H1 (cell line): ENCODE results near the gene KLHL30. TPM values are rescaled to one million over a fixed set of nuclear protein-coding genes. Genes with fewer than 3 reads are reported as not detected.

ENCODE experiments used
- CTCF ChIA-PET: fragments of 300-600 bp; sonication (Branson Sonifier 250); formaldehyde crosslinking; loops from one replicate; lab custom pipeline; 2021; ENCODE audit not compliant: partially characterized antibody; lab: Charles Lee
- POLR2A ChIA-PET: fragments of 300-600 bp; sonication (Branson Sonifier 250); formaldehyde crosslinking; loops from one replicate; lab custom pipeline; 2021; ENCODE audit warnings: inconsistent platforms; ENCODE audit not compliant: partially characterized antibody; lab: Charles Lee
- DNase-seq, 2 experiments: peaks; one replicate each; pipeline versions ENCODE4 v3.0.0 to v3.0.0-alpha.2; 2010 to 2022; ENCODE audit warnings: low spot score in 2 of 2, low read depth in 1 of 2, mixed read lengths in 1 of 2
- FAIRE-seq: peaks from 2 replicates; lab custom pipeline; 2011; peaks lifted over from hg19 to GRCh38; lab: Jason Lieb, UNC
- H2AFZ ChIP-seq: 2 replicates; pipeline ENCODE4 v1.8.1; 2012; ENCODE audit warnings: low read length, inconsistent platforms
- H2AK5ac ChIP-seq: 2 replicates; pipeline ENCODE4 v1.6.1; 2013; ENCODE audit warnings: low read depth, low read length
- H2BK120ac ChIP-seq: replicated peaks from 2 replicates; pipeline ENCODE3; 2013; ENCODE audit warnings: low read depth, low read length, inconsistent platforms
- H2BK12ac ChIP-seq: 2 replicates; pipeline ENCODE4 v1.6.1; 2013; ENCODE audit warnings: low read depth, low read length
- H2BK15ac ChIP-seq: 2 replicates; pipeline ENCODE4 v1.6.1; 2013; ENCODE audit warnings: low read length
- H2BK20ac ChIP-seq: 2 replicates; pipeline ENCODE4 v1.6.1; 2013; ENCODE audit warnings: low read length
- H2BK5ac ChIP-seq: 2 replicates; pipeline ENCODE4 v1.6.1; 2013; ENCODE audit warnings: low read depth, low read length
- H3K14ac ChIP-seq: 2 replicates; pipeline ENCODE4 v1.6.1; 2013; ENCODE audit warnings: inconsistent platforms; ENCODE audit not compliant: insufficient read length
- H3K18ac ChIP-seq: 2 replicates; pipeline ENCODE4 v1.6.1; 2013; ENCODE audit warnings: low read length; ENCODE audit errors: extremely low read depth
- H3K23ac ChIP-seq: 2 replicates; pipeline ENCODE4 v1.6.1; 2013; ENCODE audit warnings: inconsistent platforms; ENCODE audit not compliant: insufficient read length
- H3K23me2 ChIP-seq: 2 replicates; pipeline ENCODE4 v1.6.1; 2013; ENCODE audit warnings: low read depth, low read length
- H3K27ac ChIP-seq: 2 replicates; pipeline ENCODE4 v1.6.1; 2011; ENCODE audit warnings: low read depth, low read length, inconsistent platforms
- H3K27me3 ChIP-seq, 4 experiments: replicated peaks in 1 of 4; 1 replicate in 1 of 4; 2 replicates in 3 of 4; pipeline versions ENCODE4 v1.6.1 to v1.8.1; 2011 to 2013; ENCODE audit warnings: low read length in 3 of 4, mild to moderate bottlenecking in 3 of 4, inconsistent platforms in 2 of 4, mixed read lengths in 2 of 4, moderate library complexity in 1 of 4; ENCODE audit not compliant: control insufficient read depth in 3 of 4, insufficient read depth in 3 of 4; ENCODE audit errors: extremely low read depth in 1 of 4
- H3K36me3 ChIP-seq, 4 experiments: 2 replicates each; pipeline versions ENCODE4 v1.6.1 to v1.8.1; 2011 to 2013; ENCODE audit warnings: mild to moderate bottlenecking in 4 of 4, low read length in 3 of 4, moderate library complexity in 2 of 4, control low read depth in 1 of 4, inconsistent platforms in 1 of 4; ENCODE audit not compliant: insufficient read depth in 4 of 4, control insufficient read depth in 2 of 4
- H3K4ac ChIP-seq: replicated peaks from 2 replicates; pipeline ENCODE3; 2013; ENCODE audit warnings: low read length, low read depth, mixed read lengths, inconsistent platforms; ENCODE audit not compliant: insufficient read length
- H3K4me1 ChIP-seq, 4 experiments: replicated peaks in 1 of 4; 1 replicate in 1 of 4; 2 replicates in 3 of 4; pipeline versions ENCODE4 v1.6.1 to v1.8.1; 2011 to 2013; ENCODE audit warnings: low read length in 3 of 4, inconsistent platforms in 2 of 4, mixed read lengths in 1 of 4; ENCODE audit not compliant: insufficient read depth in 4 of 4, control insufficient read depth in 3 of 4
- H3K4me2 ChIP-seq, 2 experiments: 2 replicates each; pipeline versions ENCODE4 v1.6.1 to v1.8.1; 2011 to 2013; ENCODE audit warnings: low read depth in 2 of 2, low read length in 2 of 2, control low read depth in 1 of 2, inconsistent platforms in 1 of 2, mild to moderate bottlenecking in 1 of 2; ENCODE audit not compliant: insufficient read depth in 1 of 2
- H3K4me3 ChIP-seq, 4 experiments: fragments of 200-600, 300-600 bp in 1 of 4; sonication (generic), shearing (Covaris generic), sonication (Bioruptor Twin) in 1 of 4; 2 replicates each; pipeline versions ENCODE4 v1.5.1 to v1.8.1; 2011 to 2016; ENCODE audit warnings: low read length in 4 of 4, low read depth in 3 of 4, control low read depth in 2 of 4, inconsistent platforms in 2 of 4, mild to moderate bottlenecking in 2 of 4, mixed read lengths in 1 of 4, moderate library complexity in 1 of 4; ENCODE audit not compliant: insufficient read depth in 2 of 4; ENCODE audit errors: extremely low read depth in 1 of 4
- H3K56ac ChIP-seq: replicated peaks from 2 replicates; pipeline ENCODE3; 2013; ENCODE audit warnings: low read depth, mild to moderate bottlenecking, mixed read lengths, low read length, inconsistent platforms; ENCODE audit not compliant: insufficient read length
- H3K79me1 ChIP-seq: 2 replicates; pipeline ENCODE4 v1.6.1; 2013; ENCODE audit warnings: low read depth, low read length, control low read depth
- H3K79me2 ChIP-seq, 2 experiments: 2 replicates each; pipeline versions ENCODE4 v1.6.1 to v1.8.1; 2012 to 2013; ENCODE audit warnings: low read length in 2 of 2, mild to moderate bottlenecking in 2 of 2, inconsistent platforms in 1 of 2; ENCODE audit not compliant: insufficient read depth in 2 of 2, control insufficient read depth in 1 of 2
- H3K9ac ChIP-seq, 4 experiments: replicated peaks in 1 of 4; 1 replicate in 1 of 4; 2 replicates in 3 of 4; pipeline versions ENCODE4 v1.6.1 to v1.8.1; 2011 to 2013; ENCODE audit warnings: low read depth in 3 of 4, low read length in 3 of 4, control low read depth in 2 of 4, mild to moderate bottlenecking in 2 of 4, moderate library complexity in 2 of 4, inconsistent platforms in 1 of 4; ENCODE audit errors: extremely low read depth in 1 of 4
- H3K9me3 ChIP-seq, 2 experiments: 2 replicates each; pipeline versions ENCODE4 v1.6.1 to v1.8.1; 2012 to 2013; ENCODE audit warnings: mild to moderate bottlenecking in 2 of 2, moderate library complexity in 2 of 2, control low read depth in 1 of 2, inconsistent platforms in 1 of 2, low read depth in 1 of 2, low read length in 1 of 2, mixed read lengths in 1 of 2; ENCODE audit not compliant: insufficient read depth in 2 of 2
- H4K20me1 ChIP-seq, 2 experiments: replicated peaks in 1 of 2; 2 replicates each; pipeline versions ENCODE3 to v1.8.1; 2011 to 2013; ENCODE audit warnings: inconsistent platforms in 2 of 2, low read length in 2 of 2, mild to moderate bottlenecking in 1 of 2; ENCODE audit not compliant: insufficient read depth in 2 of 2, control insufficient read depth in 1 of 2
- H4K5ac ChIP-seq: 2 replicates; pipeline ENCODE4 v1.6.1; 2013; ENCODE audit warnings: low read length, low read depth, mixed read lengths, inconsistent platforms; ENCODE audit not compliant: insufficient read length
- H4K8ac ChIP-seq: 2 replicates; pipeline ENCODE4 v1.8.0; 2013; ENCODE audit warnings: mild to moderate bottlenecking, moderate library complexity, low read length, inconsistent platforms; ENCODE audit not compliant: insufficient read depth; ENCODE audit errors: extremely low read depth
- H4K91ac ChIP-seq: replicated peaks from 2 replicates; pipeline ENCODE3; 2013; ENCODE audit warnings: low read length, mixed read lengths, inconsistent platforms; ENCODE audit not compliant: insufficient read length
- CEBPB ChIP-seq: IDR thresholded peaks from 2 replicates; pipeline ENCODE4 v1.6.1; 2012; ENCODE audit warnings: low read depth, low read length
- FOSL1 ChIP-seq: IDR thresholded peaks from 2 replicates; pipeline ENCODE4 v1.6.1; 2011; ENCODE audit warnings: mild to moderate bottlenecking, low read depth, low read length, moderate library complexity; ENCODE audit not compliant: insufficient read depth
- GTF2F1 ChIP-seq: IDR thresholded peaks from 2 replicates; pipeline ENCODE4 v1.6.1; 2012; ENCODE audit warnings: low read depth, low read length, improper control_type of control experiment, borderline replicate concordance
- KDM1A ChIP-seq: fragments of 200-600, 300-600 bp; sonication (generic); IDR thresholded peaks from 2 replicates; pipeline ENCODE4 v1.7.1; 2016; ENCODE audit warnings: mild to moderate bottlenecking, low read length, borderline replicate concordance
- NANOG ChIP-seq: IDR thresholded peaks from 2 replicates; pipeline ENCODE4 v1.6.1; 2011; ENCODE audit warnings: low read length, low read depth, mild to moderate bottlenecking, inconsistent platforms; ENCODE audit not compliant: insufficient read depth, poor library complexity, severe bottlenecking
- PHF8 ChIP-seq: fragments of 200-600 bp; sonication (generic); conservative IDR thresholded peaks from 2 replicates; pipeline ENCODE4 v1.7.1; 2012; ENCODE audit warnings: low read depth, mild to moderate bottlenecking, inconsistent platforms, low read length, moderate library complexity
- SP1 ChIP-seq: IDR thresholded peaks from 2 replicates; pipeline ENCODE4 v1.6.1; 2011; ENCODE audit warnings: low read depth, low read length
- TBP ChIP-seq: IDR thresholded peaks from 2 replicates; pipeline ENCODE4 v1.6.1; 2011; ENCODE audit warnings: low read depth, low read length, improper control_type of control experiment
- TEAD4 ChIP-seq: IDR thresholded peaks from 2 replicates; pipeline ENCODE4 v1.6.1; 2012; ENCODE audit warnings: low read depth, low read length, inconsistent platforms, mixed read lengths
- YY1 ChIP-seq: IDR thresholded peaks from 2 replicates; pipeline ENCODE4 v1.6.1; 2011; ENCODE audit warnings: low read depth, mild to moderate bottlenecking, low read length
- WGBS, 2 experiments: shearing (Covaris generic) in 1 of 2; methylation state at CpG; one replicate each; pipeline versions ENCODE4 v1.1.6 to v1.1.7; 2013 to 2015; ENCODE audit warnings: low lambda C conversion rate in 2 of 2, mixed read lengths in 2 of 2, inconsistent platforms in 1 of 2, low coverage in 1 of 2, missing lambda C conversion rate in 1 of 2; ENCODE audit not compliant: insufficient replicate concordance in 2 of 2, insufficient coverage in 1 of 2, insufficient read length in 1 of 2; ENCODE audit errors: extremely low coverage in 1 of 2, missing lambda C conversion rate in 1 of 2; 5-methylcytosine and 5-hydroxymethylcytosine counted together
- polyA plus RNA-seq, 7 experiments: library from polyadenylated mRNA; depleted of rRNA in 3 of 7; stranded (reverse) in 5 of 7; unstranded in 2 of 7; fragments of >200 nt in 5 of 7; fragments of 200-250 nt in 2 of 7; gene quantifications; 1 replicate in 5 of 7; 2 replicates in 1 of 7; 4 replicates in 1 of 7; pipeline versions ENCODE4 v1.2.1 to v1.2.3, GENCODE V29; 2011 to 2013; ENCODE audit warnings: missing spikeins in 2 of 7, mixed read lengths in 2 of 7
- total RNA-seq: library from RNA; stranded (reverse); fragmentation: NEBNext Ultra II Directional; extraction: Animal tissue kit (Norgen Biotek cat#: 25700); gene quantifications from 2 replicates; pipeline ENCODE4 v1.2.1, GENCODE V29; 2021

The KLHL30 gene
- total and polyA plus RNA-seq, 2 of the 8 experiments (the other 6 are each of a cell fraction or from before 2014, with no cell fraction given): not detected

DNA sequence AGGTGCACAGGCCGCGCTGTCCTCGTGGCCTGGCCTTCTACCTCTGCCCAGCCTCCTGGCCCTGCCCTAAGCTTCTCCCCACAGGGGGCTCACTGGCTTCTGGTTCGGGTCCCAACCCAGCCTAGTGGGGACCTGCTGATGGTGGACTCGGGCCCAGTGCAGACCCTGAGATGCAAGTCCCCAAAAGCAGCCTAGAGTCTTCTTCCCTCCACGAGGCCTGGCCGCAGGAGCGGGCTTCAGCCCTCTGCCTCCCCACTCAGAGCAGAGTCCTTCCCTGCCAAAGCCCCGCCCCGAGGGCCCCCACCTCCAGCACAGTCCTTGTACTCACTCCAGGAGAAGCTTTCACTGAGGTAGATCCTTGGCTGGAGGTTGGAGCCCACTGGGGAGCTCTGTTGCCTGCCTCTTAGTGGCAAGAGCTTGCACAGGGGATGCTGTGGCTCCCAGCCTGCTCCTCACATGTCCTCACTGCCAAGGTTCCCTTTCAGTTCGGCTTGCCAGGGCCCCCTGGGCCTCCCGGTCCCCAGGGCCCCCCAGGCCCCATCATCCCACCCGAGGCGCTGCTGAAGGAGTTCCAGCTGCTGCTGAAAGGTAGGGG, 23.9 kb downstream of the KLHL30 start:
- TF ChIP-seq GTF2F1 (no peak), NANOG (no peak), YY1 (no peak), CEBPB (no peak), SP1 (no peak), PHF8 (no peak), TEAD4 (no peak), FOSL1 (no peak), KDM1A (no peak), TBP (no peak)
- no peak overlapping the region for H2BK5ac ChIP-seq
- H3K9ac ChIP-seq: no peak overlapping the region
- no peaks in the 10 kb centered on the region for H3K79me1 ChIP-seq
- H4K91ac ChIP-seq: no peak overlapping the region
- no peak overlapping the region for H2BK12ac ChIP-seq
- peaks cover 0 to 20% (median 5%) of the 10 kb centered on the region in 4 experiments; a peak in 5 of 7 replicates for H3K4me1 ChIP-seq
- WGBS, 2 experiments: 89% methylated on average over 12 of the region's 14 CpGs; no CpG with 5 or more reads in 1 of the 2 experiments
- H3K23me2 ChIP-seq: peaks cover 13% of the 10 kb centered on the region; the same call in 1 of the 2 replicates
- H3K56ac ChIP-seq: no peak overlapping the region
- H3K27me3 ChIP-seq: peaks cover 21 to 65% (median 49%) of the 10 kb centered on the region in 4 experiments
- H3K4ac ChIP-seq: no peak overlapping the region
- H3K23ac ChIP-seq: no peak overlapping the region
- H3K4me2 ChIP-seq: no peak overlapping the region; a peak in 1 of 4 replicates
- no peaks in the 10 kb centered on the region for H3K9me3 ChIP-seq
- H3K27ac ChIP-seq: no peak overlapping the region
- H4K5ac ChIP-seq: no peak overlapping the region
- CTCF ChIA-PET: interaction anchor here (0.9 to 1.6 kb wide), 4 partner anchors 8 to 239 kb away, joined by 3 to 6 read pairs (median 4); no protein-coding TSS in a partner anchor
- no peak overlapping the region for H2AFZ ChIP-seq
- peaks cover 6% of the 10 kb centered on the region in 2 experiments for H4K20me1 ChIP-seq
- H3K79me2 ChIP-seq: no peaks in the 10 kb centered on the region
- no peak for DNase-seq
- no peak overlapping the region for H2BK15ac ChIP-seq
- no peak overlapping the region for H2BK20ac ChIP-seq
- no peak for FAIRE-seq
- no peak overlapping the region for H3K18ac ChIP-seq
- POLR2A ChIA-PET: interaction anchor here (0.8 to 1.8 kb wide), 4 partner anchors 8 to 85 kb away, joined by 3 to 5 read pairs (median 4); partner anchors contain the start of gene HES6
- no peak overlapping the region for H4K8ac ChIP-seq
- H2AK5ac ChIP-seq: no peak overlapping the region
- no peaks in the 10 kb centered on the region; a peak in 1 of 8 replicates for H3K36me3 ChIP-seq
- H2BK120ac ChIP-seq: no peak overlapping the region
- H3K14ac ChIP-seq: no peak overlapping the region
- no peak overlapping the region for H3K4me3 ChIP-seq
